DOHH2 (cell line): ENCODE data around the gene SLC16A9.

Experiments used
- H3F3A ChIP-seq: fragments of 200-600 bp; sonication (generic), shearing (Covaris generic); 2 replicates; pipeline ENCODE4 v1.6.0; 2016; ENCODE audit warnings: antibody characterized with exemption, mild to moderate bottlenecking; ENCODE audit not compliant: control insufficient read depth, insufficient read depth
- H3K27ac ChIP-seq: fragments of 200-600 bp; sonication (generic); 2 replicates; pipeline ENCODE4 v1.5.1; 2014; ENCODE audit warnings: low read depth, mild to moderate bottlenecking, low read length, moderate library complexity
- H3K27me3 ChIP-seq: fragments of 200-600 bp; sonication (generic); 2 replicates; pipeline ENCODE4 v1.6.1; 2014; ENCODE audit warnings: mild to moderate bottlenecking, low read length, mixed read lengths; ENCODE audit not compliant: control insufficient read depth
- H3K36me3 ChIP-seq: fragments of 200-600 bp; sonication (generic); 2 replicates; pipeline ENCODE4 v1.6.1; 2014; ENCODE audit warnings: mild to moderate bottlenecking, low read length, moderate library complexity, mixed read lengths; ENCODE audit not compliant: control insufficient read depth
- H3K4me1 ChIP-seq: fragments of 200-600 bp; sonication (generic); 2 replicates; pipeline ENCODE4 v1.6.1; 2014; ENCODE audit warnings: mild to moderate bottlenecking, low read length, mixed read lengths; ENCODE audit not compliant: control insufficient read depth
- H3K4me2 ChIP-seq: fragments of 200-600 bp; sonication (generic); 2 replicates; pipeline ENCODE4 v1.6.0; 2014; ENCODE audit warnings: mild to moderate bottlenecking, low read length, moderate library complexity
- H3K4me3 ChIP-seq: fragments of 200-600 bp; sonication (generic); 2 replicates; pipeline ENCODE4 v1.5.1; 2014; ENCODE audit warnings: mild to moderate bottlenecking, low read length, mixed read lengths
- H3K79me2 ChIP-seq: fragments of 200-600 bp; sonication (generic); 2 replicates; pipeline ENCODE4 v1.6.1; 2014; ENCODE audit warnings: mild to moderate bottlenecking, low read length, mixed read lengths; ENCODE audit not compliant: control insufficient read depth
- H3K9me2 ChIP-seq: fragments of 200-600 bp; sonication (generic); replicated peaks from 2 replicates; pipeline ENCODE4 v1.6.1; 2014; ENCODE audit warnings: mild to moderate bottlenecking, low read length, mixed read lengths; ENCODE audit not compliant: control insufficient read depth
- H3K9me3 ChIP-seq: fragments of 200-600 bp; sonication (generic); 2 replicates; pipeline ENCODE4 v1.6.1; 2014; ENCODE audit warnings: antibody characterized with exemption, low read length, mixed read lengths; ENCODE audit not compliant: control insufficient read depth, insufficient read depth
- H4K20me1 ChIP-seq: fragments of 200-600 bp; sonication (generic); 2 replicates; pipeline ENCODE4 v1.6.0; 2014; ENCODE audit warnings: low read depth, mild to moderate bottlenecking, antibody characterized with exemption, low read length, moderate library complexity; ENCODE audit not compliant: control insufficient read depth, insufficient read depth
- EZH2phosphoT487 ChIP-seq: fragments of 200-600 bp; sonication (generic); IDR thresholded peaks from 2 replicates; pipeline ENCODE4 v1.6.1; 2017; ENCODE audit warnings: borderline replicate concordance, mild to moderate bottlenecking, antibody characterized with exemption, low read length, moderate library complexity, mixed read lengths
- TF ChIP-seq, protein P1 (sequence below): fragments of 200-600 bp; sonication (generic); IDR thresholded peaks from one replicate; pipeline ENCODE4 v1.5.1; 2014; ENCODE audit warnings: antibody characterized with exemption, mild to moderate bottlenecking, low read depth, low read length; ENCODE audit not compliant: poor library complexity, severe bottlenecking

The SLC16A9 gene

GRCh38 chr10:59724098-59724938 lies 14.7 kb upstream of the SLC16A9 start:
- Histone ChIP-seq H3F3A (no peaks in the 10 kb centered on the region), H3K9me2 (no peaks in the 10 kb centered on the region), H3K79me2 (no peaks in the 10 kb centered on the region), H3K27ac (no peak overlapping the region), H3K4me3 (no peak overlapping the region), H3K4me2 (no peak overlapping the region), H3K36me3 (no peaks in the 10 kb centered on the region), H3K27me3 (no peaks in the 10 kb centered on the region), H3K9me3 (no peaks in the 10 kb centered on the region), H3K4me1 (no peaks in the 10 kb centered on the region), H4K20me1 (no peaks in the 10 kb centered on the region)
- no peak for TF ChIP-seq EZH2phosphoT487
- TF ChIP-seq, protein P1, sequence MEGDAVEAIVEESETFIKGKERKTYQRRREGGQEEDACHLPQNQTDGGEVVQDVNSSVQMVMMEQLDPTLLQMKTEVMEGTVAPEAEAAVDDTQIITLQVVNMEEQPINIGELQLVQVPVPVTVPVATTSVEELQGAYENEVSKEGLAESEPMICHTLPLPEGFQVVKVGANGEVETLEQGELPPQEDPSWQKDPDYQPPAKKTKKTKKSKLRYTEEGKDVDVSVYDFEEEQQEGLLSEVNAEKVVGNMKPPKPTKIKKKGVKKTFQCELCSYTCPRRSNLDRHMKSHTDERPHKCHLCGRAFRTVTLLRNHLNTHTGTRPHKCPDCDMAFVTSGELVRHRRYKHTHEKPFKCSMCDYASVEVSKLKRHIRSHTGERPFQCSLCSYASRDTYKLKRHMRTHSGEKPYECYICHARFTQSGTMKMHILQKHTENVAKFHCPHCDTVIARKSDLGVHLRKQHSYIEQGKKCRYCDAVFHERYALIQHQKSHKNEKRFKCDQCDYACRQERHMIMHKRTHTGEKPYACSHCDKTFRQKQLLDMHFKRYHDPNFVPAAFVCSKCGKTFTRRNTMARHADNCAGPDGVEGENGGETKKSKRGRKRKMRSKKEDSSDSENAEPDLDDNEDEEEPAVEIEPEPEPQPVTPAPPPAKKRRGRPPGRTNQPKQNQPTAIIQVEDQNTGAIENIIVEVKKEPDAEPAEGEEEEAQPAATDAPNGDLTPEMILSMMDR: no peak

DNA sequence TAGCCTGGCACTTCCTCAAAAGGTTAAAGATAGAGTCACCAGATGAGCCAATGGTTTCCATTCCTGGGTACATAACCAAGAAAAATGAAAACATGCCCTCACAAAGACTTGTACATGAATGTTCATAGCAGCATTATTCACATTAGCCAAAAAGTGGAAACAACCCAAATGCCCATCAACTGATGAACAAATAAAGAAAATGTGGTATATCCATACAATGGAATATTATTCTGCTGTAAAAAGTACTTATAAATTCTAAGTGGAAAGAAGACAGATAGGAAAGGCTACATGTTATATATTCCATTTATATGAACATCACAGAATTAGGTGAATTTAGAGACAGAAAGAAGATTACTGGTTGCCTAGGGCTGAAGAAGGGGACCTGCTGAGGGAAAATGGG lies 10.7 kb upstream of the SLC16A9 start:
- Histone ChIP-seq H3K9me3 (no peaks in the 10 kb centered on the region), H3K4me2 (no peak overlapping the region), H3K4me3 (no peak overlapping the region), H3K27ac (no peak overlapping the region), H3K27me3 (peaks cover 4% of the 10 kb centered on the region), H3K9me2 (no peaks in the 10 kb centered on the region), H3K4me1 (no peaks in the 10 kb centered on the region), H4K20me1 (no peaks in the 10 kb centered on the region), H3K79me2 (no peaks in the 10 kb centered on the region), H3F3A (no peaks in the 10 kb centered on the region), H3K36me3 (no peaks in the 10 kb centered on the region)
- TF ChIP-seq, protein P1: no peak
- TF ChIP-seq EZH2phosphoT487: no peak

DNA sequence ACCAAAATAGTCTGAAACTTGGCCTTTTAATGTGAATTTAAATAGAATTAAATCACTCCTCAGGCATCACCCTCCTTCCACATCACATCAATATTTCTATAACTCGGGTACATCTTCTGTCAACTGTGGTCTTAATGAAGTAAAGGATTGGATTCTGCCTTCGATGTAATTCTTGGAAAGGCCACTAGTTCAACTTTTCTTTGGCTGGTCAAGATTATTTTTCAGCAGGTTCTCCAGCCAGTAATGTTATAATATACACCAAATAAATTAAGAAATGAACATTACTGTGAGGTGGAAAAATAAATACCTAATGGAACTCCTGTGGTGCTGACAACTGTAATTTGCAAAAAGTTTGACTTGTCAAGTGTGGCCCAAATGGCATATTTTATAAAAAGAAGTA lies 9.7 kb upstream of the SLC16A9 start:
- H3K4me1 ChIP-seq: no peaks in the 10 kb centered on the region
- no peak overlapping the region for H3K27ac ChIP-seq
- H3K36me3 ChIP-seq: no peaks in the 10 kb centered on the region
- H3K79me2 ChIP-seq: no peaks in the 10 kb centered on the region
- peaks cover 8% of the 10 kb centered on the region for H3K27me3 ChIP-seq
- H3K4me2 ChIP-seq: no peak overlapping the region
- H3K9me3 ChIP-seq: no peaks in the 10 kb centered on the region
- no peaks in the 10 kb centered on the region for H3F3A ChIP-seq
- H4K20me1 ChIP-seq: no peaks in the 10 kb centered on the region
- TF ChIP-seq, protein P1: no peak
- no peak for TF ChIP-seq EZH2phosphoT487
- H3K9me2 ChIP-seq: no peaks in the 10 kb centered on the region
- H3K4me3 ChIP-seq: no peak overlapping the region
